ENCODE data around the gene NFATC2. TPM values are rescaled to one million over a fixed set of nuclear protein-coding genes. Genes with fewer than 3 reads are reported as not detected.

Gene NFATC2
- total RNA-seq, 3 donors from 2014 or later, result 6.2 to 7.3 (median 7.2) TPM

DNA sequence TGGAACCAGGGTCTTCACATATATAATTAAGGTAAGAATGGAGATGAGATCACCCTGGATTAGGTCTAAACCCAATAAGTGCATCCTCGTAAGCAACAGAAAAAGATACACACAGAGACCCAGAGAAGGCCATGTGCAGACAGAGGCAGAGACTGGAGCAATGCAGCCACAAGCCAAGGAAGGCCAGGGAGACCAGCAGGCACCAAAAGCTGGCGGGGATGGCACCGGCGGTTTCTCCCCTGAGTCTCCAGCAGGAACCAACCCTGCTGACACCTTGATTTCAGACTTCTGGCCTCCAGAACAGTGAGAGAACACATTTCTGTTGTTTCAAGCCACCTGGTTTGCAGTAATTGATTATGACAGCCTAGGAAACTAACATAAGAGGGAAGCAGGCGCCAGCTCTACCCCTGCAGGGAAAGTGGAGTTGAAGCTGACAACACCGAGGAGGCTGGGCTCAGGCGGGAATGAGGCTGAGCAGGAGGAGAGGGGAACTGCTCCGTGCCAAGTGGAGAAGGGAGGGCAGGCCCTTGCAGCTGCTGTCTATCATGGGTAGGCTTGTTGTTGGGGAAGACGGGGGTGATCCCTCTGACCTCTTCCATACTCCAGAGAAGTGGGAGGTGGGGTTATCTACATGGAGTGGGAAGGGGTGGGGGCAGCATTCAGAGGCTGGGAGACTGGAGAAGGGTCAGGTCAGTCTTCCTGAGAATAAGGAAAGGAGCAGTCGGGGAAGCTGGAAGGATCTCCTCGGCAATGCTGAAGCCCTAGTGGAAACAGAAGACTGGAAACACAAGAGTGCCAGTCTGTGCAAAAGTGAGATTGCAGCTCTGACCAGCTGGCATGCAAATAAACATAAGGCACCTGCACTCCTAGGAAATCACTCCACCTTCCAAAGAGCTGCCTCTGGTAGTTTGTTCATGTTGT, 72.7 kb downstream of the NFATC2 start:
- H3K36me3 ChIP-seq (ENCODE audit: low read depth), result no peaks in the 10 kb centered on the region
- ATAC-seq (peak; percentile 36), DNase-seq (no peak)
- no peaks in the 10 kb centered on the region for H3K9me3 ChIP-seq
- no peaks in the 10 kb centered on the region for H3K4me1 ChIP-seq (ENCODE audit: low read depth)
- no peak overlapping the region for H3K4me3 ChIP-seq
- TF ChIP-seq CTCF (IDR thresholded peaks at IDR 0.05), result no peak
- intact Hi-C loops (cut with DNase I, micrococcal nuclease), result no loop called here

GRCh38 chr20:51469046-51469445, 73.5 kb downstream of the NFATC2 start:
- DNase-seq, result no peak
- intact Hi-C loops (cut with DNase I, micrococcal nuclease), result no loop called here
- Histone ChIP-seq H3K36me3 (ENCODE audit: low read depth) (no peaks in the 10 kb centered on the region), H3K4me3 (no peak overlapping the region), H3K9me3 (no peaks in the 10 kb centered on the region), H3K4me1 (ENCODE audit: low read depth) (no peaks in the 10 kb centered on the region)
- no peak for ATAC-seq
- TF ChIP-seq CTCF (IDR thresholded peaks at IDR 0.05), result no peak

DNA sequence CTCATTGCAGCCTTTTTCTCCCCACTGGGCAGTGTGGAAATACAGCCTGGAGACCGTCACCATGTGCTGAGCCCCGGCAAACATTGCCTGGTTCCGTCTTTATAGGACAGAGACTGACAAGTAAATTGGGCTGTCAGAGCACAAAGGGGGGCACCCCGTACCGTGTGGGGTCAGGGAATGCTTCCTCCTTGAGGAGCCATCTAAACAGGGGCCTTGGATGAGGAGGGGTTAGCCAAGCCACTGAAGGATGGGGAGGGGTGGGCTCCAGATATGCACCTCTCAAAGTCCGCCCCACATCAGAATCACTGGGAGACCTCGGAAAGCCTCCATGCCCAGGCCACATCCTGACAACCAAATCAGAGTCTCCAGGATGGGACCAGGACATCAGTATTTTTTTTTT, 73.9 kb downstream of the NFATC2 start:
- intact Hi-C loops (cut with DNase I, micrococcal nuclease), result no loop called here
- no peak for DNase-seq
- H3K36me3 ChIP-seq (ENCODE audit: low read depth), result no peaks in the 10 kb centered on the region
- no peaks in the 10 kb centered on the region for H3K4me1 ChIP-seq (ENCODE audit: low read depth)
- no peak overlapping the region for H3K4me3 ChIP-seq
- no peak for ATAC-seq
- no peaks in the 10 kb centered on the region for H3K9me3 ChIP-seq
- no peak for TF ChIP-seq CTCF (IDR thresholded peaks at IDR 0.05)

- DNase-seq (no peak), ATAC-seq (no peak)
- Histone ChIP-seq H3K36me3 (ENCODE audit: low read depth) (no peaks in the 10 kb centered on the region), H3K4me3 (no peak overlapping the region), H3K9me3 (no peaks in the 10 kb centered on the region), H3K4me1 (ENCODE audit: low read depth) (no peaks in the 10 kb centered on the region)
- intact Hi-C loops (cut with DNase I, micrococcal nuclease), result no loop called here
- TF ChIP-seq CTCF (IDR thresholded peaks at IDR 0.05), result no peak
These were observed 74.4 kb downstream of the NFATC2 start for GRCh38 chr20:51467956-51468626.

DNA sequence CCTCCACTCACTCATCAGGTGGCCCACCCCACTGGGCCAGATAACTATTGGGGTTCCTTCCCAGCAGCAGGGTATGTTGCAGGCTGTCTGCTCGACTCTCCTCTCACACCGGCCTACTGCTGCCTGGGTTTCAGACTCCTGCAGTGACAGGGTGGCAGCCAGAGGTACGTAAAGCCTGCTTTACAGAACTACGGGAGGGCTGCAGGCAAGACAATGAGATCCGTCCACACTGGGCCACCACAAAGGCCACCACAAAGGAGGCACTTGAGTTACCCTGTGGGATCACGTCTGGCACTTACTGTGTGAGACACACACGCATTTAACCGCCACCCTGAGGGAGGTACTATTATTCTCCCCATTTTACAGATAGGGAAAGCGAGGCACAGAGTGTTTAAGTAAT, 78.5 kb downstream of the NFATC2 start:
- Histone ChIP-seq H3K4me1 (ENCODE audit: low read depth) (peaks cover 3% of the 10 kb centered on the region), H3K36me3 (ENCODE audit: low read depth) (no peaks in the 10 kb centered on the region), H3K9me3 (no peaks in the 10 kb centered on the region), H3K4me3 (no peak overlapping the region)
- intact Hi-C loops (cut with DNase I, micrococcal nuclease), result no loop called here
- TF ChIP-seq CTCF (IDR thresholded peaks at IDR 0.05), result no peak
- no peak for DNase-seq
- ATAC-seq, result no peak

Data from mucosa of descending colon (tissue), 3 donors.